H1 (cell line): ENCODE data around the gene TEX44. TPM values are rescaled to one million over a fixed set of nuclear protein-coding genes. Genes with fewer than 3 reads are reported as not detected.

Experiments
- BACH1 ChIP-seq: IDR thresholded peaks from 2 replicates; pipeline ENCODE4 v1.6.1; 2012; ENCODE audit warnings: low read length, improper control_type of control experiment
- BCL11A ChIP-seq, 2 experiments: IDR thresholded peaks; one replicate each; pipeline ENCODE4 v1.6.1; 2011; ENCODE audit warnings: low read depth in 2 of 2, low read length in 2 of 2, mild to moderate bottlenecking in 2 of 2
- CBX5 ChIP-seq: fragments of 300-800, 300-1000 bp; sonication (generic); IDR thresholded peaks from 2 replicates; pipeline ENCODE4 v1.7.1; 2016; ENCODE audit warnings: antibody characterized with exemption, low read length, low read depth
- RXRA ChIP-seq: IDR thresholded peaks from 2 replicates; pipeline ENCODE4 v1.6.1; 2011; ENCODE audit warnings: low read depth, mild to moderate bottlenecking, low read length, moderate library complexity; ENCODE audit not compliant: insufficient read depth
- polyA plus RNA-seq, 7 experiments: library from polyadenylated mRNA; depleted of rRNA in 3 of 7; stranded (reverse) in 5 of 7; unstranded in 2 of 7; fragments of >200 nt in 5 of 7; fragments of 200-250 nt in 2 of 7; gene quantifications; 1 replicate in 5 of 7; 2 replicates in 1 of 7; 4 replicates in 1 of 7; pipeline versions ENCODE4 v1.2.1 to v1.2.3, GENCODE V29; 2011 to 2013; ENCODE audit warnings: missing spikeins in 2 of 7, mixed read lengths in 2 of 7
- total RNA-seq: library from RNA; stranded (reverse); fragmentation: NEBNext Ultra II Directional; extraction: Animal tissue kit (Norgen Biotek cat#: 25700); gene quantifications from 2 replicates; pipeline ENCODE4 v1.2.1, GENCODE V29; 2021

Gene TEX44
- total and polyA plus RNA-seq, 2 of the 8 experiments (the other 6 are each of a cell fraction or from before 2014, with no cell fraction given) = not detected

DNA sequence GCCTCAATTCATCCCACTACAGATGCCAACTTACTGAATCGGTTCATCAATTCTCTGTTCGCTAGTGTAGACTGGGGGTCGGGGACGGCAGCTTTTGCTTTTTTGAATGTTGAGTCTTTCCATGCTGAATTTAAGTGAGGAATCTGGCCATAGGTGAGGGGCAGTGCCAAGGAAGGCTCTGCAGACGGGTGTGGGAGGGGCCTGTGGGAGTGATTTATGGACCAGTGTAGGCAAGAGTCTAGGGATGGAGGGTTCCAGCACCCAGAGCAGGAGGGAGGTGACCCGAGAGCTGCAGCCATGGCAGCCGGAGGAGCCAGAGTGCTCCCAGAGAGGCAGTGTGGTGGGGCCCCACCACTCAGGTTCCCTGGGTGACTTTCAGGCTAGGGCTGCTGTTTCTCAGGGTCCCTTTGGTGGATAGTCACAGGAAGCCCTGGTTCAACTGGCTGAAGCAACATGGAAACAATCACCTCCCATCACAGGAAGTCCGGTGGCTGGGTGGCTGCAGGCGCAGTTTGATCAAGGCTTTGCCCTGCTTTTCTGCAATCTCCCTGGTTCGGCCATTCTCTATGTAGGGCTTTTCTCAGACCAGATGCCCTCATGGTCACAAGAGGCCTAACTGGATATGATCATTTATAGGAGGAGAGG, 16.9 kb upstream of the TEX44 start (continued):
- TF ChIP-seq RXRA (no peak), BCL11A (IDR thresholded peaks at IDR 0.05; ENCODE audit: low read depth in 2 of 2, low read length in 2 of 2) (no peak), CBX5 (no peak), BACH1 (no peak)
- TF ChIP-seq, all 59 proteins: peak for 0
